WTC11 (cell line): Measurements from ENCODE around the gene LRIG3. TPM values are rescaled to one million over a fixed set of nuclear protein-coding genes. Genes with fewer than 3 reads are reported as not detected.

ENCODE experiments used
- ATAC-seq: fragments of 200-7000 bp; cut with Tn5 transposase; 2 replicates; pipeline ENCODE4 v1.10.0; 2021; ENCODE audit warnings: mild to moderate bottlenecking, moderate library complexity
- CTCF ChIA-PET: fragments of 300-600 bp; sonication (Branson Sonifier 250); formaldehyde crosslinking; loops from one replicate; lab custom pipeline; 2021; ENCODE audit warnings: antibody characterized with exemption; lab: Charles Lee
- POLR2A ChIA-PET: fragments of 350-600 bp; sonication (Branson Sonifier 250); formaldehyde crosslinking; loops from one replicate; lab custom pipeline; 2021; ENCODE audit warnings: antibody characterized with exemption; lab: Charles Lee
- DNase-seq: peaks from one replicate; pipeline ENCODE4 v3.0.0; 2021; ENCODE audit warnings: low spot score
- H3K27ac Mint-ChIP-seq: 2 replicates; pipeline ENCODE4 v1.8.0; 2021; ENCODE audit warnings: mixed read lengths
- H3K27me3 Mint-ChIP-seq: 2 replicates; pipeline ENCODE4 v1.8.0; 2021; ENCODE audit warnings: low read depth, mild to moderate bottlenecking, moderate library complexity, mixed read lengths
- H3K36me3 Mint-ChIP-seq: 2 replicates; pipeline ENCODE4 v1.8.0; 2021; ENCODE audit warnings: mixed read lengths
- H3K4me1 Mint-ChIP-seq: 2 replicates; pipeline ENCODE4 v1.8.0; 2022; ENCODE audit warnings: mixed read lengths
- H3K4me3 Mint-ChIP-seq: 2 replicates; pipeline ENCODE4 v1.8.0; 2021; ENCODE audit warnings: mild to moderate bottlenecking, moderate library complexity, mixed read lengths
- H3K9me3 Mint-ChIP-seq: 2 replicates; pipeline ENCODE4 v1.8.0; 2021; ENCODE audit warnings: mixed read lengths
- CREM ChIP-seq: sonication (generic); formaldehyde crosslinking; IDR thresholded peaks from 2 replicates; pipeline ENCODE4 v1.8.1; 2022; ENCODE audit warnings: mild to moderate bottlenecking, missing genetic modification reagents, moderate library complexity
- NFYB ChIP-seq: sonication (generic); formaldehyde crosslinking; conservative IDR thresholded peaks from 2 replicates; pipeline ENCODE4 v1.8.0; 2022; ENCODE audit warnings: low read depth, missing genetic modification reagents
- NR1H2 ChIP-seq: sonication (generic); formaldehyde crosslinking; IDR thresholded peaks from 2 replicates; pipeline ENCODE4 v1.9.0; 2021; ENCODE audit warnings: mild to moderate bottlenecking, moderate library complexity, missing genetic modification reagents
- NR3C1 ChIP-seq: sonication (generic); formaldehyde crosslinking; conservative IDR thresholded peaks from 2 replicates; pipeline ENCODE4 v1.8.1; 2023; ENCODE audit warnings: low read depth, mild to moderate bottlenecking, missing genetic modification reagents
- PRRX2 ChIP-seq: fragments of 250-450 bp; sonication (Bioruptor Pico); IDR thresholded peaks from 2 replicates; pipeline ENCODE4 v1.8.0; 2021; ENCODE audit warnings: mild to moderate bottlenecking
- SMAD3 ChIP-seq: sonication (generic); formaldehyde crosslinking; IDR thresholded peaks from 2 replicates; pipeline ENCODE4 v1.8.0; 2022; ENCODE audit warnings: missing genetic modification reagents, mild to moderate bottlenecking, borderline replicate concordance
- TEAD1 ChIP-seq: sonication (generic); formaldehyde crosslinking; IDR thresholded peaks from 2 replicates; pipeline ENCODE4 v1.8.0; 2022; ENCODE audit warnings: mild to moderate bottlenecking, missing genetic modification reagents
- TEAD4 ChIP-seq: sonication (generic); formaldehyde crosslinking; IDR thresholded peaks from 2 replicates; pipeline ENCODE4 v1.8.0; 2022; ENCODE audit warnings: mild to moderate bottlenecking, missing genetic modification reagents
- ZNF317 ChIP-seq: sonication (generic); formaldehyde crosslinking; IDR thresholded peaks from 2 replicates; pipeline ENCODE4 v1.8.1; 2023; ENCODE audit warnings: low read depth, mild to moderate bottlenecking, moderate library complexity, missing genetic modification reagents, borderline replicate concordance
- ZNF396 ChIP-seq: fragments of 250-450 bp; sonication (Bioruptor Pico); IDR thresholded peaks from 2 replicates; pipeline ENCODE4 v1.8.0; 2021; ENCODE audit warnings: mild to moderate bottlenecking, moderate library complexity, borderline replicate concordance
- total RNA-seq: library from RNA; stranded (reverse); gene quantifications from 3 replicates; pipeline ENCODE4 v1.2.3, GENCODE V29; 2021
- TF ChIP-seq, protein P1 (sequence below): fragments of 250-450 bp; sonication (Bioruptor Pico); IDR thresholded peaks from 2 replicates; pipeline ENCODE4 v1.9.0; 2021; ENCODE audit warnings: mild to moderate bottlenecking
- TF ChIP-seq, protein P2 (sequence below): sonication (generic); formaldehyde crosslinking; IDR thresholded peaks from 2 replicates; pipeline ENCODE4 v1.8.0; 2023; ENCODE audit warnings: mild to moderate bottlenecking, missing genetic modification reagents
- TF ChIP-seq, protein P3 (sequence below): fragments of 200-600 bp; IDR thresholded peaks from 2 replicates; pipeline ENCODE4 v1.8.0; 2022; ENCODE audit warnings: antibody characterized with exemption
- TF ChIP-seq, protein P4 (sequence below): fragments of 250-450 bp; sonication (Bioruptor Pico); IDR thresholded peaks from 2 replicates; pipeline ENCODE4 v2.1.2; 2022; ENCODE audit warnings: mild to moderate bottlenecking, moderate library complexity
- TF ChIP-seq, protein P5 (sequence below): fragments of 250-450 bp; sonication (Bioruptor Pico); IDR thresholded peaks from 2 replicates; pipeline ENCODE4 v1.9.0; 2021; ENCODE audit warnings: moderate library complexity, mild to moderate bottlenecking, inconsistent platforms, borderline replicate concordance

The LRIG3 gene
- total RNA-seq, 1 experiment from 2014 or later: 13.0 TPM

DNA sequence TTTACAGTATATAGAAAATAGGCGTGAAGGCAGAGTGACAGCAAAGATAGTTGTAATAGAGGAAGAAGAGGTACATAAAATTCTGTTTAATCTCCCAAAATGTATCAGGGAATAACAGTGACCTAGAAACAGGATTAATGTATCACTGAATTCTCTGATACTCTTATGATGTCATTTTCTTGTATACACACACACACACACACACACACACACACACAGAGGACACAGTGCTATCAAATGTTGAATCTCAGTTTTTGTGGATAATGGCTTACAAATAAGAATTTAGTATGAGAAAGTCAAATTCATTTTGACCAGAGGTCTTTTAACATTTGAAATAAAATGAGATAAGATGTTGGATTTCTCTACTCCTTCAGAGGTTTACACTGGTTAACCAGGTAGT, 4.3 kb upstream of the LRIG3 start (continued):
- TF ChIP-seq, protein P1, sequence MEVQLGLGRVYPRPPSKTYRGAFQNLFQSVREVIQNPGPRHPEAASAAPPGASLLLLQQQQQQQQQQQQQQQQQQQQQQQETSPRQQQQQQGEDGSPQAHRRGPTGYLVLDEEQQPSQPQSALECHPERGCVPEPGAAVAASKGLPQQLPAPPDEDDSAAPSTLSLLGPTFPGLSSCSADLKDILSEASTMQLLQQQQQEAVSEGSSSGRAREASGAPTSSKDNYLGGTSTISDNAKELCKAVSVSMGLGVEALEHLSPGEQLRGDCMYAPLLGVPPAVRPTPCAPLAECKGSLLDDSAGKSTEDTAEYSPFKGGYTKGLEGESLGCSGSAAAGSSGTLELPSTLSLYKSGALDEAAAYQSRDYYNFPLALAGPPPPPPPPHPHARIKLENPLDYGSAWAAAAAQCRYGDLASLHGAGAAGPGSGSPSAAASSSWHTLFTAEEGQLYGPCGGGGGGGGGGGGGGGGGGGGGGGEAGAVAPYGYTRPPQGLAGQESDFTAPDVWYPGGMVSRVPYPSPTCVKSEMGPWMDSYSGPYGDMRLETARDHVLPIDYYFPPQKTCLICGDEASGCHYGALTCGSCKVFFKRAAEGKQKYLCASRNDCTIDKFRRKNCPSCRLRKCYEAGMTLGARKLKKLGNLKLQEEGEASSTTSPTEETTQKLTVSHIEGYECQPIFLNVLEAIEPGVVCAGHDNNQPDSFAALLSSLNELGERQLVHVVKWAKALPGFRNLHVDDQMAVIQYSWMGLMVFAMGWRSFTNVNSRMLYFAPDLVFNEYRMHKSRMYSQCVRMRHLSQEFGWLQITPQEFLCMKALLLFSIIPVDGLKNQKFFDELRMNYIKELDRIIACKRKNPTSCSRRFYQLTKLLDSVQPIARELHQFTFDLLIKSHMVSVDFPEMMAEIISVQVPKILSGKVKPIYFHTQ (CRISPR knock-in tag): no peak
- no peak for TF ChIP-seq TEAD1 (CRISPR knock-in tag)
- TF ChIP-seq ZNF317 (CRISPR knock-in tag): no peak
- TF ChIP-seq, protein P2, sequence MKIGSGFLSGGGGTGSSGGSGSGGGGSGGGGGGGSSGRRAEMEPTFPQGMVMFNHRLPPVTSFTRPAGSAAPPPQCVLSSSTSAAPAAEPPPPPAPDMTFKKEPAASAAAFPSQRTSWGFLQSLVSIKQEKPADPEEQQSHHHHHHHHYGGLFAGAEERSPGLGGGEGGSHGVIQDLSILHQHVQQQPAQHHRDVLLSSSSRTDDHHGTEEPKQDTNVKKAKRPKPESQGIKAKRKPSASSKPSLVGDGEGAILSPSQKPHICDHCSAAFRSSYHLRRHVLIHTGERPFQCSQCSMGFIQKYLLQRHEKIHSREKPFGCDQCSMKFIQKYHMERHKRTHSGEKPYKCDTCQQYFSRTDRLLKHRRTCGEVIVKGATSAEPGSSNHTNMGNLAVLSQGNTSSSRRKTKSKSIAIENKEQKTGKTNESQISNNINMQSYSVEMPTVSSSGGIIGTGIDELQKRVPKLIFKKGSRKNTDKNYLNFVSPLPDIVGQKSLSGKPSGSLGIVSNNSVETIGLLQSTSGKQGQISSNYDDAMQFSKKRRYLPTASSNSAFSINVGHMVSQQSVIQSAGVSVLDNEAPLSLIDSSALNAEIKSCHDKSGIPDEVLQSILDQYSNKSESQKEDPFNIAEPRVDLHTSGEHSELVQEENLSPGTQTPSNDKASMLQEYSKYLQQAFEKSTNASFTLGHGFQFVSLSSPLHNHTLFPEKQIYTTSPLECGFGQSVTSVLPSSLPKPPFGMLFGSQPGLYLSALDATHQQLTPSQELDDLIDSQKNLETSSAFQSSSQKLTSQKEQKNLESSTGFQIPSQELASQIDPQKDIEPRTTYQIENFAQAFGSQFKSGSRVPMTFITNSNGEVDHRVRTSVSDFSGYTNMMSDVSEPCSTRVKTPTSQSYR (CRISPR knock-in tag): no peak
- TF ChIP-seq NR3C1 (CRISPR knock-in tag): no peak
- no peak for TF ChIP-seq SMAD3 (CRISPR knock-in tag)
- no peak for TF ChIP-seq ZNF396 (CRISPR knock-in tag)

DNA sequence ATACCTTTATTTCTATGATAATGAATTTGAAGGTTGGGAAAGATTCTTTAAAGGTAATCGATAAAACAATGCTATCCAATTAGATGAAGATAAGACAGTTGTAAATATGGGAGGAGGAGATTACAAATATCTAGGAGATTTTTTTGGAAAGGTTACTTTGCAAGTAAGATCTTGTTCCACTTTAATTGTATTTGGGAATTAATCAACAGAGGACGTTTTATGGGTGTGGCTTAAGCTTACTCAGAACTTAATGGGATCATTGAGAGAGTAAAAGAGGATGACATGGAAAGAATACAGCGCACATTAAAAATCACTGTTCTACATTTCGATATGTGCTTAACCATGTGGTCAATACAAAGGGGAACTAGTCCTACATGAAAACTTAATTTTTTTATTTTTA, 3.5 kb upstream of the LRIG3 start:
- TF ChIP-seq, protein P3, sequence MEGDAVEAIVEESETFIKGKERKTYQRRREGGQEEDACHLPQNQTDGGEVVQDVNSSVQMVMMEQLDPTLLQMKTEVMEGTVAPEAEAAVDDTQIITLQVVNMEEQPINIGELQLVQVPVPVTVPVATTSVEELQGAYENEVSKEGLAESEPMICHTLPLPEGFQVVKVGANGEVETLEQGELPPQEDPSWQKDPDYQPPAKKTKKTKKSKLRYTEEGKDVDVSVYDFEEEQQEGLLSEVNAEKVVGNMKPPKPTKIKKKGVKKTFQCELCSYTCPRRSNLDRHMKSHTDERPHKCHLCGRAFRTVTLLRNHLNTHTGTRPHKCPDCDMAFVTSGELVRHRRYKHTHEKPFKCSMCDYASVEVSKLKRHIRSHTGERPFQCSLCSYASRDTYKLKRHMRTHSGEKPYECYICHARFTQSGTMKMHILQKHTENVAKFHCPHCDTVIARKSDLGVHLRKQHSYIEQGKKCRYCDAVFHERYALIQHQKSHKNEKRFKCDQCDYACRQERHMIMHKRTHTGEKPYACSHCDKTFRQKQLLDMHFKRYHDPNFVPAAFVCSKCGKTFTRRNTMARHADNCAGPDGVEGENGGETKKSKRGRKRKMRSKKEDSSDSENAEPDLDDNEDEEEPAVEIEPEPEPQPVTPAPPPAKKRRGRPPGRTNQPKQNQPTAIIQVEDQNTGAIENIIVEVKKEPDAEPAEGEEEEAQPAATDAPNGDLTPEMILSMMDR: no peak
- no peak for TF ChIP-seq TEAD4 (CRISPR knock-in tag)
- no peak for TF ChIP-seq NR1H2 (CRISPR knock-in tag)
- no peak for TF ChIP-seq NR3C1 (CRISPR knock-in tag)
- no peak for TF ChIP-seq ZNF317 (CRISPR knock-in tag)
- TF ChIP-seq, protein P4, sequence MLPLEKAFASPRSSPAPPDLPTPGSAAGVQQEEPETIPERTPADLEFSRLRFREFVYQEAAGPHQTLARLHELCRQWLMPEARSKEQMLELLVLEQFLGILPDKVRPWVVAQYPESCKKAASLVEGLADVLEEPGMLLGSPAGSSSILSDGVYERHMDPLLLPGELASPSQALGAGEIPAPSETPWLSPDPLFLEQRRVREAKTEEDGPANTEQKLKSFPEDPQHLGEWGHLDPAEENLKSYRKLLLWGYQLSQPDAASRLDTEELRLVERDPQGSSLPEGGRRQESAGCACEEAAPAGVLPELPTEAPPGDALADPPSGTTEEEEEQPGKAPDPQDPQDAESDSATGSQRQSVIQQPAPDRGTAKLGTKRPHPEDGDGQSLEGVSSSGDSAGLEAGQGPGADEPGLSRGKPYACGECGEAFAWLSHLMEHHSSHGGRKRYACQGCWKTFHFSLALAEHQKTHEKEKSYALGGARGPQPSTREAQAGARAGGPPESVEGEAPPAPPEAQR (CRISPR knock-in tag): no peak
- TF ChIP-seq, protein P5, sequence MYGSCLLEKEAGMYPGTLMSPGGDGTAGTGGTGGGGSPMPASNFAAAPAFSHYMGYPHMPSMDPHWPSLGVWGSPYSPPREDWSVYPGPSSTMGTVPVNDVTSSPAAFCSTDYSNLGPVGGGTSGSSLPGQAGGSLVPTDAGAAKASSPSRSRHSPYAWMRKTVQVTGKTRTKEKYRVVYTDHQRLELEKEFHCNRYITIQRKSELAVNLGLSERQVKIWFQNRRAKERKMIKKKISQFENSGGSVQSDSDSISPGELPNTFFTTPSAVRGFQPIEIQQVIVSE (CRISPR knock-in tag): no peak
- TF ChIP-seq NFYB (CRISPR knock-in tag): no peak
- no peak for TF ChIP-seq CREM
- no peak for TF ChIP-seq PRRX2 (CRISPR knock-in tag)
- peaks cover 13% of the 10 kb centered on the region for H3K27me3 Mint-ChIP-seq
- ChIA-PET CTCF (no interaction called here), POLR2A (no interaction called here)
- H3K9me3 Mint-ChIP-seq: no peaks in the 10 kb centered on the region
- peaks cover 14% of the 10 kb centered on the region for H3K4me1 Mint-ChIP-seq
- H3K27ac Mint-ChIP-seq: no peak overlapping the region
- DNase-seq (no peak), ATAC-seq (no peak)
- no peak overlapping the region for H3K4me3 Mint-ChIP-seq
- no peaks in the 10 kb centered on the region for H3K36me3 Mint-ChIP-seq
